ENCODE results near the gene CNGB1. TPM values are rescaled to one million over a fixed set of nuclear protein-coding genes. Genes with fewer than 3 reads are reported as not detected.
A peak's percentile ranks its signal among the peaks of the same experiment; 100 is the strongest.

Gene CNGB1
- total and polyA plus RNA-seq, 2 of the 13 experiments (the other 11 are each of a cell fraction or from before 2014, with no cell fraction given): 0.02 to 0.15 TPM

DNA sequence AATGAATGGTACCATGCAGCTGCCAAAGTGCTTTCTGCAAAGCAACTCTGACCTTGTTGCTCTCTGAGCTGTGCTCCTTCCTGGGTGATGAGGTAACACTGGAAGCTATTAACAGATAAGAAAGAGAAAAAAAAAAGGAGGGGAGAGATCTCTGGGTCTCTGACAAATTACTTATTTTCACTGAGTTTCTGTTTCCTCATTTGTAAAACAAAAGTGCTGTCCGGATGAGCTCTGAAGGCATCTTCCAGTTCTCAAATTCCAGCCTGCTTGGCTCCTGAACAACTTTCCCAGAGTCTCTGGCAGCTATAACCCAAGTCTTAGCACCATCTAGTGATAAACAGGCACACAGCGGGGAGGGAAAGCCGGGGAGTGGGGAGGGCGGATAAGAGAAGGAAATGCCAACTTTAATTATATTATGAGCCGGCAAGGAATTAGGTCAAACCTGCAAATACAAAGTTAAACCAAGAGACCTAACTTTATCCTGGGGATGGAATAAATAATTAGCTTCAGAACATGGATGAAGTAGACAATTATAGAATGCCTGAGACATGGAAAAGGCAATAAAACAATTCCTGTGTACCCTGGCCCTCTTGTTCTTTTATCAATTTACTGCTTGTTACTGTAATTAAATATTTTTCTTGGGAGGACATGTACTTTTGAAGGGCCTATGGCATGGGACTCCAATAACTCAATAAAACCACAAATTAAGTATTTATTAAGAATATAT lies 107.3 kb downstream of the CNGB1 start (continued):
- TF ChIP-seq SALL2 (CRISPR knock-in tag; IDR thresholded peaks at IDR 0.05) (no peak), ZNF598 (CRISPR knock-in tag; IDR thresholded peaks at IDR 0.05; ENCODE audit: borderline replicate concordance) (no peak), NFRKB (IDR thresholded peaks at IDR 0.05) (no peak), RBM22 (optimal IDR thresholded peaks at IDR 0.05; ENCODE audit: low read length) (no peak), TOPORS (CRISPR knock-in tag; IDR thresholded peaks at IDR 0.05) (no peak), ZNF460 (CRISPR knock-in tag; IDR thresholded peaks at IDR 0.05; ENCODE audit: borderline replicate concordance) (no peak), ZFP41 (CRISPR knock-in tag; IDR thresholded peaks at IDR 0.05; ENCODE audit: borderline replicate concordance) (no peak), NONO (IDR thresholded peaks at IDR 0.05) (no peak), NONO (CRISPR knock-in tag; conservative IDR thresholded peaks at IDR 0.05) (no peak), ZNF772 (CRISPR knock-in tag; IDR thresholded peaks at IDR 0.05) (no peak), ZNF225 (CRISPR knock-in tag; IDR thresholded peaks at IDR 0.05) (no peak), JARID2 (CRISPR knock-in tag; IDR thresholded peaks at IDR 0.05; ENCODE audit: insufficient replicate concordance) (no peak), KAT2B (IDR thresholded peaks at IDR 0.05; ENCODE audit: borderline replicate concordance, low read depth, low read length) (no peak), MBD4 (IDR thresholded peaks at IDR 0.05; ENCODE audit: borderline replicate concordance, low read length) (no peak), ZNF780A (CRISPR knock-in tag; IDR thresholded peaks at IDR 0.05) (no peak), MIER2 (CRISPR knock-in tag; IDR thresholded peaks at IDR 0.05) (no peak), CAMTA2 (CRISPR knock-in tag; IDR thresholded peaks at IDR 0.05; ENCODE audit: borderline replicate concordance) (no peak), ZNF761 (CRISPR knock-in tag; conservative IDR thresholded peaks at IDR 0.05) (no peak), ZNF614 (CRISPR knock-in tag; IDR thresholded peaks at IDR 0.05; ENCODE audit: borderline replicate concordance) (peak; percentile 59; the same call in 1 of the 2 replicates), KMT2A (CRISPR knock-in tag; IDR thresholded peaks at IDR 0.05) (no peak), ZBTB8A (CRISPR knock-in tag; IDR thresholded peaks at IDR 0.05; ENCODE audit: borderline replicate concordance, low read depth) (no peak), ERF (CRISPR knock-in tag; IDR thresholded peaks at IDR 0.05) (0 out of 2 replicates have a peak, but pooled peaks have one; percentile 15), ZNF367 (CRISPR knock-in tag; IDR thresholded peaks at IDR 0.05; ENCODE audit: borderline replicate concordance) (no peak), PAWR (CRISPR knock-in tag; IDR thresholded peaks at IDR 0.05; ENCODE audit: borderline replicate concordance) (no peak), ZNF563 (CRISPR knock-in tag; IDR thresholded peaks at IDR 0.05) (no peak), ZNF264 (CRISPR knock-in tag; IDR thresholded peaks at IDR 0.05) (no peak), PPARG (CRISPR knock-in tag; conservative IDR thresholded peaks at IDR 0.05) (peak; percentile 52; the same call in 1 of the 2 replicates)
- TF ChIP-seq, protein P1, sequence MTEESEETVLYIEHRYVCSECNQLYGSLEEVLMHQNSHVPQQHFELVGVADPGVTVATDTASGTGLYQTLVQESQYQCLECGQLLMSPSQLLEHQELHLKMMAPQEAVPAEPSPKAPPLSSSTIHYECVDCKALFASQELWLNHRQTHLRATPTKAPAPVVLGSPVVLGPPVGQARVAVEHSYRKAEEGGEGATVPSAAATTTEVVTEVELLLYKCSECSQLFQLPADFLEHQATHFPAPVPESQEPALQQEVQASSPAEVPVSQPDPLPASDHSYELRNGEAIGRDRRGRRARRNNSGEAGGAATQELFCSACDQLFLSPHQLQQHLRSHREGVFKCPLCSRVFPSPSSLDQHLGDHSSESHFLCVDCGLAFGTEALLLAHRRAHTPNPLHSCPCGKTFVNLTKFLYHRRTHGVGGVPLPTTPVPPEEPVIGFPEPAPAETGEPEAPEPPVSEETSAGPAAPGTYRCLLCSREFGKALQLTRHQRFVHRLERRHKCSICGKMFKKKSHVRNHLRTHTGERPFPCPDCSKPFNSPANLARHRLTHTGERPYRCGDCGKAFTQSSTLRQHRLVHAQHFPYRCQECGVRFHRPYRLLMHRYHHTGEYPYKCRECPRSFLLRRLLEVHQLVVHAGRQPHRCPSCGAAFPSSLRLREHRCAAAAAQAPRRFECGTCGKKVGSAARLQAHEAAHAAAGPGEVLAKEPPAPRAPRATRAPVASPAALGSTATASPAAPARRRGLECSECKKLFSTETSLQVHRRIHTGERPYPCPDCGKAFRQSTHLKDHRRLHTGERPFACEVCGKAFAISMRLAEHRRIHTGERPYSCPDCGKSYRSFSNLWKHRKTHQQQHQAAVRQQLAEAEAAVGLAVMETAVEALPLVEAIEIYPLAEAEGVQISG (CRISPR knock-in tag; IDR thresholded peaks at IDR 0.05): no peak
- TF ChIP-seq, protein P2, sequence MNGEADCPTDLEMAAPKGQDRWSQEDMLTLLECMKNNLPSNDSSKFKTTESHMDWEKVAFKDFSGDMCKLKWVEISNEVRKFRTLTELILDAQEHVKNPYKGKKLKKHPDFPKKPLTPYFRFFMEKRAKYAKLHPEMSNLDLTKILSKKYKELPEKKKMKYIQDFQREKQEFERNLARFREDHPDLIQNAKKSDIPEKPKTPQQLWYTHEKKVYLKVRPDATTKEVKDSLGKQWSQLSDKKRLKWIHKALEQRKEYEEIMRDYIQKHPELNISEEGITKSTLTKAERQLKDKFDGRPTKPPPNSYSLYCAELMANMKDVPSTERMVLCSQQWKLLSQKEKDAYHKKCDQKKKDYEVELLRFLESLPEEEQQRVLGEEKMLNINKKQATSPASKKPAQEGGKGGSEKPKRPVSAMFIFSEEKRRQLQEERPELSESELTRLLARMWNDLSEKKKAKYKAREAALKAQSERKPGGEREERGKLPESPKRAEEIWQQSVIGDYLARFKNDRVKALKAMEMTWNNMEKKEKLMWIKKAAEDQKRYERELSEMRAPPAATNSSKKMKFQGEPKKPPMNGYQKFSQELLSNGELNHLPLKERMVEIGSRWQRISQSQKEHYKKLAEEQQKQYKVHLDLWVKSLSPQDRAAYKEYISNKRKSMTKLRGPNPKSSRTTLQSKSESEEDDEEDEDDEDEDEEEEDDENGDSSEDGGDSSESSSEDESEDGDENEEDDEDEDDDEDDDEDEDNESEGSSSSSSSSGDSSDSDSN (CRISPR knock-in tag; IDR thresholded peaks at IDR 0.05): no peak

All from HepG2 (cell line).